Neuronal stem cell (in vitro differentiated cells): ENCODE measurements around the gene C22orf15.

Source experiments
- DNase-seq: peaks from one replicate; pipeline ENCODE4 v3.0.0-alpha.2; 2013; ENCODE audit warnings: low spot score
- H2AFZ ChIP-seq: one replicate; pipeline ENCODE4 v1.6.1; 2013; ENCODE audit warnings: mild to moderate bottlenecking, low read length, inconsistent platforms
- H2AK5ac ChIP-seq: 2 replicates; pipeline ENCODE4 v1.6.1; 2013; ENCODE audit warnings: low read depth, mild to moderate bottlenecking, inconsistent platforms, low read length, moderate library complexity, mixed read lengths
- H2BK120ac ChIP-seq: 2 replicates; pipeline ENCODE4 v1.6.1; 2013; ENCODE audit warnings: low read depth, mild to moderate bottlenecking, inconsistent platforms, low read length, moderate library complexity, mixed read lengths
- H2BK12ac ChIP-seq: one replicate; pipeline ENCODE4 v1.6.1; 2013; ENCODE audit warnings: low read length, inconsistent platforms
- H2BK15ac ChIP-seq: 2 replicates; pipeline ENCODE4 v1.6.1; 2013; ENCODE audit warnings: mild to moderate bottlenecking, low read length, inconsistent platforms, mixed read lengths
- H2BK5ac ChIP-seq: one replicate; pipeline ENCODE4 v1.6.1; 2013; ENCODE audit warnings: inconsistent platforms, mild to moderate bottlenecking, low read length, moderate library complexity
- H3K14ac ChIP-seq: one replicate; pipeline ENCODE4 v1.6.1; 2013; ENCODE audit warnings: low read length, inconsistent platforms
- H3K18ac ChIP-seq: 2 replicates; pipeline ENCODE4 v1.6.1; 2013; ENCODE audit warnings: low read length, inconsistent platforms
- H3K23ac ChIP-seq: 2 replicates; pipeline ENCODE4 v1.6.1; 2013; ENCODE audit warnings: low read depth, mild to moderate bottlenecking, mixed read lengths, low read length, inconsistent platforms; ENCODE audit not compliant: poor library complexity
- H3K27ac ChIP-seq: replicated peaks from 3 replicates; pipeline ENCODE4 v1.5.1; 2013; ENCODE audit warnings: low read length, inconsistent platforms
- H3K27me3 ChIP-seq, 3 experiments: 2 replicates each; pipeline ENCODE4 v1.6.1; 2013; ENCODE audit warnings: low read length in 3 of 3, mild to moderate bottlenecking in 2 of 3, inconsistent platforms in 1 of 3, low read depth in 1 of 3, mixed read lengths in 1 of 3, moderate library complexity in 1 of 3; ENCODE audit not compliant: control insufficient read depth in 3 of 3, insufficient read depth in 3 of 3
- H3K36me3 ChIP-seq, 2 donors: replicated peaks in 1 of 2; 2 replicates each; pipeline ENCODE4 v1.6.1; 2013; ENCODE audit warnings: low read length in 2 of 2; ENCODE audit not compliant: control insufficient read depth in 2 of 2, insufficient read depth in 2 of 2
- H3K4ac ChIP-seq: 2 replicates; pipeline ENCODE4 v1.6.1; 2013; ENCODE audit warnings: inconsistent platforms, mild to moderate bottlenecking, low read length, moderate library complexity
- H3K4me1 ChIP-seq, 2 donors: 1 replicate in 1 of 2; 2 replicates in 1 of 2; pipeline ENCODE4 v1.6.1; 2013; ENCODE audit warnings: low read length in 2 of 2, low read depth in 1 of 2; ENCODE audit not compliant: control insufficient read depth in 2 of 2, insufficient read depth in 1 of 2
- H3K4me2 ChIP-seq: one replicate; pipeline ENCODE4 v1.6.1; 2013; ENCODE audit warnings: mild to moderate bottlenecking, low read length, inconsistent platforms; ENCODE audit not compliant: insufficient read depth, poor library complexity, severe bottlenecking
- H3K4me3 ChIP-seq, 2 donors: 2 replicates each; pipeline ENCODE4 v1.5.1; 2013; ENCODE audit warnings: low read length in 2 of 2, mild to moderate bottlenecking in 2 of 2, inconsistent platforms in 1 of 2, moderate library complexity in 1 of 2
- H3K79me1 ChIP-seq: one replicate; pipeline ENCODE4 v1.6.1; 2013; ENCODE audit warnings: low read depth, mild to moderate bottlenecking, inconsistent platforms, low read length, moderate library complexity
- H3K9ac ChIP-seq: one replicate; pipeline ENCODE4 v1.6.1; 2013; ENCODE audit warnings: mild to moderate bottlenecking, low read depth, low read length, inconsistent platforms; ENCODE audit not compliant: poor library complexity
- H3K9me3 ChIP-seq, 2 donors: replicated peaks in 1 of 2; 2 replicates each; pipeline versions ENCODE3 to v1.6.1; 2013; ENCODE audit warnings: low read length in 2 of 2, mild to moderate bottlenecking in 2 of 2, inconsistent platforms in 1 of 2, low read depth in 1 of 2, mixed read lengths in 1 of 2, moderate library complexity in 1 of 2; ENCODE audit not compliant: control insufficient read depth in 2 of 2, insufficient read depth in 1 of 2
- H4K8ac ChIP-seq: one replicate; pipeline ENCODE4 v1.6.1; 2013; ENCODE audit warnings: low read depth, mild to moderate bottlenecking, inconsistent platforms, low read length, moderate library complexity
- H4K91ac ChIP-seq: one replicate; pipeline ENCODE4 v1.6.1; 2013; ENCODE audit warnings: low read length, low read depth, mild to moderate bottlenecking, inconsistent platforms; ENCODE audit not compliant: poor library complexity
- WGBS, 2 donors: extraction: QIAGEN DNeasy Blood & Tissue Kit; methylation state at CpG; one replicate each; pipeline ENCODE4 v1.1.7; 2013; ENCODE audit warnings: missing lambda C conversion rate in 2 of 2, mixed read lengths in 1 of 2; ENCODE audit not compliant: insufficient read length in 2 of 2, insufficient replicate concordance in 1 of 2; ENCODE audit errors: extremely low coverage in 2 of 2; 5-methylcytosine and 5-hydroxymethylcytosine counted together

C22orf15 gene

DNA sequence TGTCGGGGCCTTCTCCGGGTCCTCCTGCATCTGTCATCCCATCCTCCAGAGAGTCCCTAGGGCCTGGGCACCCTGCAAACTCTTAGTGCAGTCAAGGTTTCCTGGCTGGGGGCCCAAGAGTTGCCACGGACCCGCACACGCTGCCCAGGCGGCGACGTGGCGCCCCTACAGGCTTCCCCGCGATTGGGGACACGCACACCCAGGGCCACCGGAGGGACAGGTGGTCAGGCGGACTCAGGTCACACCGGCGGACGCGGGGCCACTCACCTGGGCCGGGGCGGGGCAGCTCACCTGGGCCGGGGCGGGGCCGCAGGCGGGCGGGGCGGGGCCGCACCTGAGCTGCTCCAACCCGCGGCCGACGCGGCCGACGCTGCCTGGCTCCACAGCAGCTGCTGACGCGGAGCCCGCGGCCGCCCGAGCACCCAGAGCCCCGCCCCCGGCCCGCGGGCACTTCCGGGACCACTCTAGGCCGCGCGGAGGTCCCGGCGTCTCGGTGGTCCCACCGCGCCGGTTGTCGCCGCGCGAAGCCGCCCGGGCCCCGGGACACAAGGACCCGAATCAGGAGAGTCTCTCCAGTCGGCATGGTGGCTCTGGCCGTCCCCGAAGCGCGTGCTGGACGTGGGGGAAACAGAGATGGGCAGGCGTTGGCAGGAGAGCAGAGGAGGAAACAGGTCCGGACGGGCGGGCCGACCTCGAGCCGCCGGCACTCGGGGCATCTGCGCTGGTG lies 11.9 kb upstream of the C22orf15 start, which contains the start of gene ZNF70:
ZNF70 (minus strand) TSS at position 399 of the 727 bp plus-strand sequence. CDS start 5,972 bp downstream, outside the sequence.
- H3K9ac ChIP-seq = peak within 1 kb of the TSS; percentile 97
- peak within 1 kb of the TSS; percentile 92 for H3K27ac ChIP-seq
- H3K4me3 ChIP-seq = peak within 1 kb of the TSS; percentile 84 to 96
- peak within 1 kb of the TSS; percentile 56 for H4K91ac ChIP-seq
- peaks cover 0 to under 1% of the 10 kb centered on the region in 2 donors for H3K36me3 ChIP-seq
- H2BK15ac ChIP-seq = peak within 1 kb of the TSS; percentile 75
- peaks cover 4% of the 10 kb centered on the region for H3K79me1 ChIP-seq
- peak within 1 kb of the TSS; percentile 87 for H3K23ac ChIP-seq
- H3K27me3 ChIP-seq = peaks cover 0 to 4% (median 0%) of the 10 kb centered on the region in 3 experiments
- peak within 1 kb of the TSS; percentile 71 for H2BK5ac ChIP-seq
- H2AFZ ChIP-seq = peak within 1 kb of the TSS; percentile 98
- H3K9me3 ChIP-seq = no peaks in the 10 kb centered on the region
- DNase-seq = peak; percentile 83
- H3K4ac ChIP-seq = peak within 1 kb of the TSS; percentile 86
- peak within 1 kb of the TSS; percentile 63 for H2AK5ac ChIP-seq
- peak within 1 kb of the TSS; percentile 100 for H4K8ac ChIP-seq
- H2BK120ac ChIP-seq = peak within 1 kb of the TSS; percentile 95
- peak within 1 kb of the TSS; percentile 93 for H3K4me2 ChIP-seq
- no peak within 1 kb of the TSS for H2BK12ac ChIP-seq
- H3K18ac ChIP-seq = peak within 1 kb of the TSS; percentile 99
- peak within 1 kb of the TSS; percentile 99 for H3K14ac ChIP-seq
- H3K4me1 ChIP-seq = peaks cover 4 to 5% of the 10 kb centered on the region in 2 donors
- no CpG with 5 or more reads among the region's 78 CpGs for WGBS, 2 donors

DNA sequence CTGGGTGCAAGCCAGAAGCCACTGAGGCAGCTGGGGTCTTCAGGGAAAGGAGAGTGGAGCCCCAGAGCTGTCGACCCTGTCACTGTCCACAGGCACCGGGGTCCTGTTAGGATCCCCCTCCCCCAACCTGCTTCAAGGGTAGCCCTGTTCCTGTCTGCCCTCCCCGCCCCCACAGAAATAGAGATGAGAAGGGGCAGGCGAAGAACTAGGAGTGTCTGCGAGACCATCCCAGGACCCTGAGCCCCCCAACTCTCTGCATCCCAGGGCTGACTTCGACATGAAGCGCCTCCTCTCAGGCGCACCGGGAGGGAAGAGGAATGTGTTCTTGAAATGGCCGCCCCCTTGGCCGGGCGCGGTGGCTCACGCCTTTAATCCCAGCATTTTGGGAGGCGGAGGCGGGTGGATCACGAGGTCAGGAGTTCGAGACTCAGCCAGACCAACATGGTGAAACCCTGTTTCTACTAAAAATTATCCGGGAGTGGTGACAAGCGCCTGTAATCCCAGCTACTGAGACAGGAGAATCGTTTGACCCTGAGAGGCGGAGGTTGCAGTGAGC lies 11.3 kb upstream of the C22orf15 start:
- Histone ChIP-seq H3K4ac (peak overlapping the region; percentile 86), H3K27ac (peak overlapping the region; percentile 92), H2BK15ac (peak overlapping the region; percentile 75), H2BK5ac (peak overlapping the region; percentile 71), H3K4me1 (peaks cover 4 to 5% of the 10 kb centered on the region in 2 donors), H3K23ac (peak overlapping the region; percentile 87), H3K36me3 (no peaks in the 10 kb centered on the region), H3K79me1 (peaks cover 4% of the 10 kb centered on the region), H3K9ac (peak overlapping the region; percentile 97), H2BK12ac (no peak overlapping the region), H3K27me3 (peaks cover 0 to 4% (median 0%) of the 10 kb centered on the region in 3 experiments), H2AK5ac (peak overlapping the region; percentile 63), H3K14ac (peak overlapping the region; percentile 99), H3K4me3 (peak overlapping the region; percentile 84 to 89), H3K9me3 (no peaks in the 10 kb centered on the region), H2BK120ac (peak overlapping the region; percentile 95), H3K4me2 (peak overlapping the region; percentile 93), H4K91ac (no peak overlapping the region), H2AFZ (peak overlapping the region; percentile 98), H4K8ac (peak overlapping the region; percentile 100), H3K18ac (peak overlapping the region; percentile 99)
- no CpG with 5 or more reads among the region's 22 CpGs for WGBS, 2 donors
- DNase-seq = no peak

DNA sequence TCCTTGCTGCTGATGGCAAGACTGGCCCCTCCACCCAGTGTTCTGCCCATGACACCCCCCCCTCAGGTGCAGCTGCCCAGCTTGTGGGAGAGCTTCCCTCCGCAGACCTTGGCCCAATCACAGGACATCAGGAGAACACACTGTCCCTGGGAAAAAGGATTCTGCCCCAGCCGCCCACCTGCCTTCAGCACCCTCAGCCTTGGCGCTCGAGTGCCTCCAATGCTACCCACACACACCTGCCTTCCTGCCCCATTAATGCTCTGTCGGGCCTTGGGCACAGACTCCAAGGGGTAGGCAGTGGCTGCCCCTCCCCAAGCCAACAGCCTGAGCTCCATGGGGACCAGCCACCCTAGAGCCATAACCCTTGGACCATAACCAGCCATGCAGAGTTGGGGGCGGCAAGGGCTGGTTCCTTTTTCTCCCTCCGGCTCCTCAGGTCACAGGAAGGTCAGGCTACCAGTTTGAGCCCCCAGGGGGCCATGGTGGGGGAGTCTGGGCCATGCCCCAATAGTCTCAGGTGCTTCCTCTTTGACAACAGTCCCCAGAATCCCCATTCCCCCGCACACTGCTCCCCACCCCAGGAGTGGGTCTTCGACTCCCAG lies 10.6 kb upstream of the C22orf15 start:
- H4K91ac ChIP-seq = peak overlapping the region; percentile 56
- no peak overlapping the region for H2BK15ac ChIP-seq
- H3K79me1 ChIP-seq = peaks cover 2% of the 10 kb centered on the region
- no CpG with 5 or more reads among the region's 9 CpGs for WGBS, 2 donors
- H3K27ac ChIP-seq = no peak overlapping the region
- H3K4ac ChIP-seq = no peak overlapping the region
- H3K36me3 ChIP-seq = no peaks in the 10 kb centered on the region
- H2BK12ac ChIP-seq = no peak overlapping the region
- H3K4me1 ChIP-seq = peaks cover 4 to 5% of the 10 kb centered on the region in 2 donors
- H3K27me3 ChIP-seq = peaks cover 0 to 4% (median 0%) of the 10 kb centered on the region in 3 experiments
- no peak overlapping the region for H2AFZ ChIP-seq
- H3K14ac ChIP-seq = no peak overlapping the region
- no peak overlapping the region for H4K8ac ChIP-seq
- no peak overlapping the region for H3K23ac ChIP-seq
- H3K9ac ChIP-seq = no peak overlapping the region
- no peak overlapping the region for H3K4me2 ChIP-seq
- no peak overlapping the region for H3K4me3 ChIP-seq
- no peak for DNase-seq
- H3K9me3 ChIP-seq = no peaks in the 10 kb centered on the region
- no peak overlapping the region for H2BK120ac ChIP-seq
- no peak overlapping the region for H2BK5ac ChIP-seq
- H2AK5ac ChIP-seq = peak overlapping the region; percentile 63
- no peak overlapping the region for H3K18ac ChIP-seq

- Histone ChIP-seq H2BK15ac (no peak overlapping the region), H2AK5ac (no peak overlapping the region), H2BK5ac (no peak overlapping the region), H3K18ac (no peak overlapping the region), H3K4me2 (no peak overlapping the region), H2BK120ac (no peak overlapping the region), H2AFZ (no peak overlapping the region), H4K91ac (no peak overlapping the region), H3K79me1 (peaks cover 2% of the 10 kb centered on the region), H3K14ac (no peak overlapping the region), H3K27ac (no peak overlapping the region), H2BK12ac (no peak overlapping the region), H3K36me3 (no peaks in the 10 kb centered on the region), H3K9ac (no peak overlapping the region), H4K8ac (no peak overlapping the region), H3K27me3 (peaks cover 0 to 4% (median 0%) of the 10 kb centered on the region in 3 experiments), H3K23ac (no peak overlapping the region), H3K4me1 (peaks cover 4 to 5% of the 10 kb centered on the region in 2 donors), H3K4me3 (no peak overlapping the region), H3K9me3 (no peaks in the 10 kb centered on the region), H3K4ac (no peak overlapping the region)
- no peak for DNase-seq
- no CpG with 5 or more reads among the region's 16 CpGs for WGBS, 2 donors
These were observed 10.0 kb upstream of the C22orf15 start for GRCh38 chr22:23752750-23753149.
